Stimulated activated CD4-positive, alpha-beta T cell treated with anti-CD3 and anti-CD28 coated beads, Interleukin-4, amount 100 ng/mL, for 1 hour (primary cell): ENCODE data around the gene NHERF2.
A peak's percentile ranks its signal among the peaks of the same experiment; 100 is the strongest.

Source experiments
- DNase-seq: peaks from one replicate; pipeline ENCODE4 v3.0.0-alpha.2; 2020

The NHERF2 gene

GRCh38 chr16:1991135-1991551, 35.6 kb upstream of the NHERF2 start:
- peak; percentile 34 for DNase-seq

GRCh38 chr16:1991588-1991947, 35.1 kb upstream of the NHERF2 start:
- no peak for DNase-seq

GRCh38 chr16:1991948-1992703, 34.6 kb upstream of the NHERF2 start:
- peak; percentile 99 for DNase-seq

- no peak for DNase-seq
Measured at GRCh38 chr16:1992704-1993317, 33.9 kb upstream of the NHERF2 start.

GRCh38 chr16:1993731-1994131, 33.0 kb upstream of the NHERF2 start:
- DNase-seq = no peak

- DNase-seq = no peak
Measured at GRCh38 chr16:1997494-1998359, 29.0 kb upstream of the NHERF2 start.

GRCh38 chr16:1998360-1998835, 28.3 kb upstream of the NHERF2 start:
- no peak for DNase-seq

- DNase-seq = no peak
Measured at GRCh38 chr16:1998852-1999801, 27.6 kb upstream of the NHERF2 start.

- no peak for DNase-seq
Measured at GRCh38 chr16:1999866-2000514, 26.7 kb upstream of the NHERF2 start.

GRCh38 chr16:2001035-2001434, 25.7 kb upstream of the NHERF2 start:
- DNase-seq = no peak

- no peak for DNase-seq
Measured at GRCh38 chr16:2001456-2002355, 25.0 kb upstream of the NHERF2 start.

GRCh38 chr16:2002406-2003230, 24.1 kb upstream of the NHERF2 start:
- no peak for DNase-seq

- no peak for DNase-seq
Measured at GRCh38 chr16:2003231-2003826, 23.4 kb upstream of the NHERF2 start.

GRCh38 chr16:2003827-2004641, 22.7 kb upstream of the NHERF2 start:
- peak; percentile 88 for DNase-seq

- DNase-seq = no peak
Measured at GRCh38 chr16:2004795-2005517, 21.7 kb upstream of the NHERF2 start.

- no peak for DNase-seq
Measured at GRCh38 chr16:2005646-2006045, 21.1 kb upstream of the NHERF2 start.

GRCh38 chr16:2006317-2006716, 20.4 kb upstream of the NHERF2 start:
- no peak for DNase-seq
